CD4-positive, alpha-beta memory T cell (primary cell): Measurements from ENCODE around the gene SYCP2. TPM values are rescaled to one million over a fixed set of nuclear protein-coding genes. Genes with fewer than 3 reads are reported as not detected.

Experiments used
- CTCF ChIA-PET: fragments of 350-600 bp; sonication (Branson Sonifier 250); formaldehyde crosslinking; loops from one replicate; lab custom pipeline; 2021; ENCODE audit warnings: inconsistent platforms; ENCODE audit not compliant: partially characterized antibody; lab: Charles Lee
- POLR2A ChIA-PET: fragments of 350-600 bp; sonication (Branson Sonifier 250); formaldehyde crosslinking; loops from one replicate; lab custom pipeline; 2021; ENCODE audit not compliant: partially characterized antibody; lab: Charles Lee
- DNase-seq, 5 donors: peaks; one replicate each; pipeline versions ENCODE4 v3.0.0 to v3.0.0-alpha.2; 2020 to 2022; ENCODE audit warnings: mixed read lengths in 1 of 5
- H3K27ac ChIP-seq: one replicate; pipeline ENCODE4 v1.7.0; 2013; ENCODE audit warnings: low read depth, low read length
- H3K27me3 ChIP-seq: 2 replicates; pipeline ENCODE4 v1.7.0; 2013; ENCODE audit warnings: mild to moderate bottlenecking, low read length, moderate library complexity; ENCODE audit not compliant: insufficient read depth
- H3K36me3 ChIP-seq: 2 replicates; pipeline ENCODE4 v1.7.0; 2013; ENCODE audit warnings: mild to moderate bottlenecking, low read length, moderate library complexity; ENCODE audit not compliant: insufficient read depth
- H3K4me1 ChIP-seq: 2 replicates; pipeline ENCODE4 v1.7.0; 2013; ENCODE audit warnings: mild to moderate bottlenecking, low read length, moderate library complexity; ENCODE audit not compliant: insufficient read depth
- H3K4me3 ChIP-seq, 2 donors: one replicate each; pipeline ENCODE4 v1.7.0; 2013; ENCODE audit warnings: low read length in 2 of 2, mild to moderate bottlenecking in 1 of 2
- H3K9me3 ChIP-seq, 2 donors: one replicate each; pipeline ENCODE4 v1.7.0; 2013; ENCODE audit warnings: low read length in 2 of 2, control low read depth in 1 of 2; ENCODE audit not compliant: control insufficient read depth in 1 of 2
- H3K27ac Mint-ChIP-seq, 7 donors: one replicate each; pipeline ENCODE4 v1.8.0; 2020 to 2021; ENCODE audit warnings: mixed read lengths in 7 of 7, mild to moderate bottlenecking in 6 of 7, inconsistent platforms in 3 of 7, moderate library complexity in 3 of 7
- H3K27me3 Mint-ChIP-seq, 2 donors: one replicate each; pipeline ENCODE4 v1.8.0; 2020 to 2021; ENCODE audit warnings: mixed read lengths in 2 of 2
- H3K36me3 Mint-ChIP-seq, 2 donors: one replicate each; pipeline ENCODE4 v1.8.0; 2020 to 2021; ENCODE audit warnings: mixed read lengths in 2 of 2, inconsistent platforms in 1 of 2, mild to moderate bottlenecking in 1 of 2
- H3K4me1 Mint-ChIP-seq, 4 donors: one replicate each; pipeline ENCODE4 v1.8.0; 2020 to 2021; ENCODE audit warnings: mixed read lengths in 4 of 4, mild to moderate bottlenecking in 1 of 4
- H3K4me3 Mint-ChIP-seq, 8 donors: one replicate each; pipeline ENCODE4 v1.8.0; 2020 to 2021; ENCODE audit warnings: mixed read lengths in 8 of 8, mild to moderate bottlenecking in 7 of 8, moderate library complexity in 6 of 8, inconsistent platforms in 3 of 8
- H3K9me3 Mint-ChIP-seq, 8 donors: one replicate each; pipeline ENCODE4 v1.8.0; 2020 to 2021; ENCODE audit warnings: mixed read lengths in 8 of 8, mild to moderate bottlenecking in 5 of 8, inconsistent platforms in 3 of 8, moderate library complexity in 1 of 8
- intact Hi-C: fragments of 100-400 bp; cut with micrococcal nuclease; formaldehyde crosslinking; loops from one replicate; pipeline ENCODE4 v1.15.1; 2023
- polyA plus RNA-seq, 2 donors: library from polyadenylated mRNA; unstranded; fragments of 300-500 nt; fragmentation: Illumina TruSeq; gene quantifications; one replicate each; pipeline ENCODE4 v1.2.3, GENCODE V29; 2021
- total RNA-seq, 2 experiments: library from RNA; stranded (reverse); gene quantifications; one replicate each; pipeline ENCODE4 v1.2.3, GENCODE V29; 2021

The SYCP2 gene
- total and polyA plus RNA-seq, 4 experiments from 2014 or later = 0.91 to 5.4 (median 2.8) TPM

GRCh38 chr20:59813948-59814839 is 119.2 kb downstream of the SYCP2 start:
- intact Hi-C loops = no loop called here
- H3K4me1 ChIP-seq = no peaks in the 10 kb centered on the region
- H3K4me1 Mint-ChIP-seq = no peaks in the 10 kb centered on the region
- no peak overlapping the region for H3K27ac ChIP-seq
- no peak overlapping the region for H3K4me3 Mint-ChIP-seq
- ChIA-PET POLR2A (no interaction called here), CTCF (no interaction called here)
- no peak overlapping the region for H3K27ac Mint-ChIP-seq
- no peaks in the 10 kb centered on the region for H3K27me3 ChIP-seq
- no peaks in the 10 kb centered on the region for H3K9me3 ChIP-seq
- H3K4me3 ChIP-seq = no peak overlapping the region
- DNase-seq = no peak
- H3K36me3 Mint-ChIP-seq = no peaks in the 10 kb centered on the region
- H3K27me3 Mint-ChIP-seq = peaks cover 0 to 3% of the 10 kb centered on the region in 2 donors
- no peaks in the 10 kb centered on the region for H3K36me3 ChIP-seq
- H3K9me3 Mint-ChIP-seq = no peaks in the 10 kb centered on the region

Other genes starting within 250 kb of the SYCP2 start
- gene PPP1R3D, start 6.7 kb upstream of the SYCP2 start, total RNA-seq = 10 to 100 TPM; 13.2 to 15.0 TPM
- gene PPP1R3D, start 6.7 kb upstream of the SYCP2 start, polyA plus RNA-seq = 1 to 10 TPM; 2.2 to 2.8 TPM
- gene FAM217B, start 6.8 kb upstream of the SYCP2 start, total RNA-seq = 10 to 100 TPM; 43.7 to 44.1 TPM
- 10 to 100 TPM; 13.4 to 25.0 TPM for gene FAM217B, start 6.8 kb upstream of the SYCP2 start, polyA plus RNA-seq
- 1 to 10 TPM; 4.1 to 4.4 TPM for gene CDH26, start 24.8 kb upstream of the SYCP2 start, total RNA-seq
- gene CDH26, start 24.8 kb upstream of the SYCP2 start, polyA plus RNA-seq = under 1 TPM in 1 of 2 donors, not detected in 1; 0.55 TPM